GM21515 (cell line): ENCODE data around the gene WASF3.

Experiments
- ATAC-seq: cut with Tn5 transposase; IDR thresholded peaks from one replicate; pipeline ENCODE4 v1.9.1; 2021; ENCODE audit not compliant: unreplicated experiment

WASF3 gene

GRCh38 chr13:26544707-26545106, 12.8 kb upstream of the WASF3 start:
- no peak for ATAC-seq

DNA sequence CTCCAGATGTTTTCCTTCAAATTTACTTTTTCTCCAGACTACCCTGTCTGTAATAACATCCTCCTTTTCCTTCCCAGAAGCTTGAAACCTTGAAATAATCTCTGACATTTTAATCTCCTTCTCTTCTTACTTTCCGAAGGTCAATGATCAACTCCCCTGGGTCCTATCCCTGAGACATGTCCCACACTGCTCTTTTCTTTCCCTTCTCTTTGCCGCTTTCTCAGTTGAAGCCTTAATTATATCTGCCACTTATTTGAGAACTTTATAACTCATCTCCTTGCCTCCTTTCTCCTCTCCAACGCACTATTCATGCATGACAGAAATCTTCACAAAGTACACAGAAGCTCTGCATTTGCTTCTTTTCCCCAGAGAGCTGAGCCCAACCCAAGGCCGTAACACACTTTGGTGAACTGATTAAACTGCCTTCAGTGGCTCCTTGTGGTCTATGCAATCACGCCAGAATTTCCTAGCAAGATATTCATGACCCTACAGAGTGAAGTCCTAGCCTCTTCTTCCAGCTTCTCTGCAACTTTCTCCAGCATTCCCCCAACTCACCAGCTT, 9.2 kb upstream of the WASF3 start:
- ATAC-seq = no peak

DNA sequence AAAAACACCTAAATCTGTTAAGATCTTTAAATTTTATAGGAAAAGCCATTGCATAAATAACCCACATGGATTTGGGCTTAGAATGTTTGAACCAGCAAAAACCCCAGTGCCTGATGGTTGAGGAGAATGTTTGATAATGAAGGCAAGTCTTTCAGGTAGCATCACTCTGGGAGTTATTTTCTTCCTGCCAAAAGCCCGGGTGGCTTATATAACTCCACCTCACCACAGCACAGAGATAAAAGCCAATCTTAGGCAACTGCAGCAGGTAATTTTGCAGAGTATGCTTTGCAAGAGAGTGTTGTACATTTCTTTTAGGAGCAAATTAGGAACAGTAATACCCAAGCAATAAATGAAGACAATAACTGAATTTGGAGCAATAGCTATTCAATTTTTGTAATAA, 7.8 kb upstream of the WASF3 start:
- no peak for ATAC-seq

DNA sequence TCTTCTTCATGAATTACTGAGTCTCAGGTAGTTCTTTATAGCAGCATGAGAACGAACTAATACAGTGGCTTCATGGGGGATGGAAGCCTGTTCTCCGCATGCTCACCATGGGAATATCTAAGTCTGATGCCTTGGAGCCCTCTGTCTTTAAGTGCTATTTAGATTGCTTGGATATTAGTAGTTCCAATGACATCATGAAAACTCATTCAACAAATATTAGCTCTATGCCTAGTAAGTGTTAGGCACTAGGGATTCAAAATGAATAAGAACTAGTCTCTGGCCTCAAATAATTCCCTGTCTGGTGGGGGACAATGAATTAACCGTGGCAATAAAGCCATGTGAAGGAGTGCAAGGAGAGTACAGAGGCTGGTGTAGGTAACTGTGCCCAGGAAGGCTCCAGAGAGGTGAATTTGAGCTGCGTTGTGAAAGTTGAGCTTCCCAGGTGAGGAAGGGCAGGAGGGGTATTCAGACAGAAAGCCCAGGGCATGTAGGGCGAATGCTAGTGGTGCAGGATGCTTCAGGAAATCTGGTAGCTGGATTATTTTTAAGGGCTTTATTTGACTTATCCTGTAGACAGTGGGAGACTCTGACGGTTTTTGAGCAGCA, 6.1 kb upstream of the WASF3 start:
- no peak for ATAC-seq

GRCh38 chr13:26555413-26555812, 2.1 kb upstream of the WASF3 start:
- no peak for ATAC-seq

DNA sequence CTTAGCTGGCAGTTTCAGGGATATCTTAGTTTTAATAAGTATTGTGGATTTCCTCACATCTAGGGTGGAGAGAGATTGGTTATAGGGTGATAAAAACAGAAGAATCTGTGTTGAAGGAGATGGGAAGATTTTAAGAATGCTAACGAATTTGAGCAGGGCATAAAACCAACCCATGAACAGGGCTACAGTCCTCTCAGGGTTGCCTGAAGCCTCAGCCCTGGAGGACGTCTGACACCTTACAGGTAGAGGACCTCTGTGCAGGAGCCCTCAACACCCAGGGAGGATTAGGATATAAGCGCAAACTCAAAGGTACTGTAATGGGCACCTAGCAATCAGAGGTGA, 461 bp upstream of the WASF3 start:
- peak; percentile 23 for ATAC-seq

DNA sequence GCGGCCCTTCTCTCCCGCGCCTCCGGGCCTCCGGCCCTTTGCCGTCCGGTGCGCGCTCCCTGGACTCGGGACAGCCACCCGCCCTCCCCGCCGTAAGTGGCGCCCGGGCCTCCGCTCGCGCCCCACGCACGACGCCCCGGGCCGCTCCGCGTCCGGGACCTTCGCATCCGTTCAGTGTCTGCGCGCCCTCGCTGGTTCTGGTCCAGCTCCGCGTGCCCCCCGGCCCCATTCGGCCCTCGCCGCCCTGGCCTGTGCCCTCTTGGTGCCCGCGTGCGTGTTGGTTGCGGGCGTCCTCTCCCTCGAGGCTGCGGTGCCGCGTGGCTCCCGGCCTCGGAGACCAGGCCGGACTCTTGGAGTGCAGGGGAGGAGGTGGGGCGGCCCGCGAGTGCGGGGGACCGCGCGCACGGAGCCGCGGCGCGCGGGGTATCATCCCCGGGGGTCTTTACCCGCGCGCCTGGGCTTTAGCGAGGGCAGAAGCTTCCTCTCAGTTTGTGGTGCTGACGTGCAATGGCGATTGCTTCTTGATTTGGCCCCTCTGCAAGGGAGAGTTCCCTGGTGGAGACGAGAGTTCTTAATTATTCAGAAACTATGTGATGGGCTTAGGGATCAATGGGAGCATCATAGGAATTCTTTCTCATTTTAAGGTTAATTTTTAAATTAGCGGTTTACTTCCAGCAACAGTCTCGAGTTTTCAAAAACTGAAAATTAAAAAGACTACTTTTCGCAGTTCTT, 757 bp downstream of the WASF3 start:
- ATAC-seq = no peak

DNA sequence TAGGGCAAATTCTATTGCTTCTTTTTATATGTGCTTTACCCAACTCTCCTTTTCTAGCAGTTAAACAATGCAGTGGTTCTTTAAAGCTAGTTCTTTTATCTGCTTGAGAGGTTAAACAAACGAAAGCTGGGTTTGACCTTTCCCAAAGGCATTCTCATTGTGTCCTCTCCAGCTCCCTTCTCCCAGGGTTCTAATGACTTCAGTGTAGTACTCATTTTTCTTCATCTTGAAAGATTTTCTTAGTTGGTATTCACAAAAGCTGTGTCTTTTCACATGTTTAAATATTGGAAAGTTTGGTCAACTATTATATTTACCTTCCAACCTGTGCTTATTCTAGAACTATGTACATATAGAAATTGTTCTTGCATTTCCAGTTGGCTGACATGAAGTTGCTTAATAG, 1.5 kb downstream of the WASF3 start:
- no peak for ATAC-seq

DNA sequence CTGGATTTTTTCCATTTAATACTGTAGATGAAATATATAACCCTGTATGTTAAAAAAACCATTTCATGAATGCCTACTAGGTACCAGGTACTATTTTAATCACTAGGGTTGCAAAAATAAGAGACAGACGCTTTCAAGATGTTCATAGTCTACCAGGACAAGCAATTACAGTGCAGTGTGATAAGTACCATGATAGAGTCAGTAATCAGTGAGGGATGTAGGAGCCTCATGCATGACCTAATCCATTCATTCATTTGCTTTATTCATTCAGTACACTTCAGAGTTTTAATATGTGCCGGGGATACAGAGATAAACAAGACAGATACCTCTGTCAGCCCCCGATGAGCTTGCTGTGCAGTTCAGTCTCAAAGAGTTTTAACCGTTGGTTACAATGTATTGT, 3.0 kb downstream of the WASF3 start:
- no peak for ATAC-seq

DNA sequence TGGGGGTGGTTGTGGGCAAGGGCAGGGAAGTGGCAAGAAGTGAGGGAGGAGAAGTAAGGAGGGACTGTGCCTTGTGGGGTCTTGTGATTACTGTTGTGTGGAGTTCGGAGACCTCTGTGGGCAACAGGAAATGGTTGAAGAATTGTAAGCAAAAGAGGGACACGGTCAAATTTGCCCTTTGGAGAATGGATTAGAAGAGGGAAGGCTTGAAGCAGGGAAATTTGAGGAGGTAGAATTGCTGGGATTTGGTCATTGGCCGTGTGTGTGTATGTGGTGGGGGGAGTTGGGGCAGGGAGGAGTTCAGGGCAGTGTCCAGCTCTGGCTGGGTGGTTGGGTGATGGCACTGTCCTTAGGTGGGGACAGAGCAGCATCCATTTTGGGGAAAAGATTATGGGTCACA, 3.6 kb downstream of the WASF3 start:
- ATAC-seq = no peak

- no peak for ATAC-seq
Observed at GRCh38 chr13:26561651-26562511, 4.4 kb downstream of the WASF3 start.

DNA sequence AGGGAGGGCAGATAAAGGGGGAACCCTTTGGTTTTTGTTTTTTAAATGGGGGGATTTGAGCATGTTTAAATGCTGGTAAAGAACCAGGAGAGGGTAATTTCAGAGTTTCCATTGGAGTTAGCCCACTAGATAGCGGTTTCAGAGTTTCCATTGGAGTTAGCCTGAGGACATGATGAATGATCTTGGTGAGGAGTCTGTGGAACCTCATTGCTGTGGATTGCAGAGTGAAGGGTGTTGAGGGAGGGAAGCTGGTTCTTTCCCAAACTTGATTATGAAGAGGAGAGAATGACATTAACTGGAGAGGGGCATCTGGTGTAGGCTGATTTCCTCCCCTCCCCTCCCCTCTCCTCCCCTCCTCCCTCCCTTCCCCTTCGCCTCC, 5.0 kb downstream of the WASF3 start:
- no peak for ATAC-seq

DNA sequence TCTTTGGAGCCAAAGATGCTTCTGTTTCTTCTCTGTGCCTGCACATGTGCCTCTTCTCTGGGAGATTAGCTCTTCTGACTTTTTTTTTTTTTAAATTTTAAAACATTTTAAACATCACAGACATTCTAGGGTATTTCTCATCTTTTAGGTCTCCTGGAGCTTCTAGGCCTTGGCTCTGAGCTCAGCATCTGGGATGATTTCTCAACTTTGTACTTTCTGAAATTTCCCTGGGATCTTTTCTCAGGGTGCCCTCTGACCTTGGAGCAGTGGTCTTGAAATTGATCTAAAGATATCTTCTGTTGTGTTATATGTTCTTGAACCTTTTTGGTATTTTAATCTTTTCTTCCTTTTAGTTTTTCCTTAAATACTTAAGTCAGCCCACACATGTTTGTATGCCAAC, 6.2 kb downstream of the WASF3 start:
- no peak for ATAC-seq

DNA sequence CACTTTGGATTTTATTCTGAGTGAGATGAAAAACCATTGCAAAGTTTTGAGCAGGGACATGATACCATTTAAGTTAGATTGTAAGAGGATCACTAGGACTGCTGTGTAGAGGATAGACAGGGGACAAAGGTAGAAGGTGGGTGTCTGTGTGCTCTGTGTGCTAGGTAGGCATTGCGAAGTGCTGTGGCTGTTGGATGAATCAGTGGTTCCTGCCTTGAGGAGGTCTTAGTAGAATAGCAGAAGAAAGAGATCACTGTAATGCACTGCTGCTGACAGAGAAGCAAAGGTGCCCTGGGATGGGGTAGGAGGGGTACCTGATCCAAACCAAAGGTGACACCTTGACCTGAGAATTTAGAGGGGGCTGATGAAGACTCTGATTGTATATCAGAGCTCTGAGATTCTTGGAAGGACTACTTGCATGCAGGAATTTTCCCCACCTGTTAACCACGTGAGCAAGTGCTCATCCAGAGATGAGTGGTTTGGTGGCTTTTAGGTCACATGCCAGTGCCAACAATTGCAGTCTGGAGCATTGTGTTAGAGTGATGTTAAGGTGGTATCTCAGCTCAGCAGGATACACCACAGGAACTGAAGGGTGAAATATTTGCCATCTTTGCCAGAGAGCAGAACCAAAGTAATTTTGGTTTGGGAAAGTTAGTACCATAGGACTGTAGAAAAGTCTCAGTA, 10.8 kb downstream of the WASF3 start:
- ATAC-seq = no peak

GRCh38 chr13:26571518-26571917, 14.0 kb downstream of the WASF3 start:
- ATAC-seq = no peak

DNA sequence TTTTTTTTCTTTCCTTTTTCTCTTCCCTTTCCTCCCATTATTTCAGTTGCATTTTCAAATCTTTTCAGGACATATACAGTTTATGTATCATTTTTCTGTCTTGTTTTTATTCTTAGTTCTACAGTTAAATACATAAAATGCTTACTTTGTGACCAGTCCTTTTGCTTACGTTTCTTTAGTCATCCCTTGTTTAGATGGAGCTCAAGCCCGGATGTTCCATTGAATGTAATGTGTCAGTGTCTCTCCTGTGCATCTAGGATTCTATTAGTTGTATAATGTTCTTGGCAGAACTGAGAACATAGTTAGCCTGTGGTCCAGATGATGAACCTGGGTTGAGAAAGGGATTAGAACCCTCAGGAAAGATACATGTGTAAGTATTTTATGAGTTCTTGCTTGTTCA, 17.8 kb downstream of the WASF3 start:
- no peak for ATAC-seq

GRCh38 chr13:26579580-26579979, 22.1 kb downstream of the WASF3 start:
- no peak for ATAC-seq

GRCh38 chr13:26583662-26584061, 26.2 kb downstream of the WASF3 start:
- no peak for ATAC-seq

DNA sequence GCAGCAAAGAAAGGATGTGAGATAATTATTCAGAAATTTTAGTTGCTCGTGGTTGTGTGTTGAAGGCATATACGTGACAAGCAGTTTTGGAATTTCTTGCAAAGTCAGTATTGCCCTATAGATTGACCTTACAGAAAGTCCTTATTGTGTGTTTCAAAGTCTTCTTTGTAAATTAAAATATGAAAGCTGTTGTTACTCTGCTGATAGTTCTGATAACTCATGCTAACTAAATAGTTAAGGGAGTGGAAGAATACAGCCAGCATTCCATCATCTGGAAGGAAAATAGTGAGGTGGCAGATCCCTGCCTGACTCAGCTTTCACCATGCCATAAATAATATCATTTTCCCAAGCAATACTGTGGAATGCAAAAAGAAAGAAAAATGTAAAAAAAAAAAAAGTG, 27.2 kb downstream of the WASF3 start:
- no peak for ATAC-seq

DNA sequence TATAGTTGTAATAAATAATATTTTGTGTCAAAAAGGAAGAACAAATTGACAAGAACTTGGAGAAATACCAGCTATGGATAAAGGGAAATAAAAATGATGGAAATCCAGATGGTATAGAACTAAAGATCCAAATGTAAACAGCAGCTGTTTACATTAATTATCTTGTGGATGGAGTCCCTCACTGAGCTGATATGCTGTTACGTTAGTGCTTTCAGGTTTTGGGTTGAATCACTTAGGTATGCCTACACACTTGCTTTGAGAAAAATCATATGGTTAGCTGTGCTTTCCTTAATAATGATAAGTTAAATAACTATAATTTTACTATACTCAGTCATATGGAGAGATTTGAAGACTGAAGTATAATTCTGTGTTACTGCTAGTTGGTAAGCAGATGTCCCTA, 27.7 kb downstream of the WASF3 start:
- ATAC-seq = no peak

DNA sequence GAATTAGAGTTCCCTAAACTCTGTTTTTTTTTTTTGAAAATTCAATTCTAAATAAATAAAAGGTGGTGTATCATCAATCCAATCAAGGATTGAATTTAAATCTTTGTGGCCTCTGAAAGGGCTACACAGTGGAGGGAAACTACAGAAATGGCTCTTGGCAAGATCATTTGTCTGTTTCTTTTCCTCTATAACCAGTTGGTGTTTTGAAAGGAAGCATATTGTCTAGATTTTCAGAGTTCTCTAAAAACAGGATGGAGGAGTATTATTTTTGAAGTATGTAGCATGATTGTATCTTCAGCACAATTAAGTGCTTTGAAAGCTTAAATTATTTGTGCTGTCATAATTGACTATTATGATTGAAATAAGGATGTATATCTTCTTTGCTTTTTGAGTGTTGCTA, 29.8 kb downstream of the WASF3 start:
- no peak for ATAC-seq
